DLD1 (cell line): ENCODE measurements around the gene LSM10.

ENCODE experiments used
- in situ Hi-C: cut with HindIII; loops from 2 replicates; pipeline ENCODE4 v1.10.0; 2017; ENCODE audit warnings: low sequenced_read_pairs

The LSM10 gene

GRCh38 chr1:36411674-36412648, 14.3 kb upstream of the LSM10 start:
- in situ Hi-C loops: no loop called here

- in situ Hi-C loops: no loop called here
Observed at GRCh38 chr1:36408479-36408878, 10.8 kb upstream of the LSM10 start.

GRCh38 chr1:36406440-36406839, 8.7 kb upstream of the LSM10 start:
- in situ Hi-C loops: no loop called here

GRCh38 chr1:36402504-36402890, 4.8 kb upstream of the LSM10 start:
- in situ Hi-C loops: no loop called here

- in situ Hi-C loops: no loop called here
Observed at GRCh38 chr1:36401602-36402503, 4.1 kb upstream of the LSM10 start.

GRCh38 chr1:36400825-36401601, 3.3 kb upstream of the LSM10 start:
- in situ Hi-C loops: no loop called here

GRCh38 chr1:36400514-36400824, 2.8 kb upstream of the LSM10 start:
- in situ Hi-C loops: no loop called here

GRCh38 chr1:36398370-36398977, 766 bp upstream of the LSM10 start:
- in situ Hi-C loops: no loop called here

GRCh38 chr1:36397083-36397377, 678 bp downstream of the LSM10 start:
- in situ Hi-C loops: no loop called here

- in situ Hi-C loops: no loop called here
Observed at GRCh38 chr1:36396359-36396758, 1.3 kb downstream of the LSM10 start.

GRCh38 chr1:36393686-36394085, 4.0 kb downstream of the LSM10 start:
- in situ Hi-C loops: no loop called here

GRCh38 chr1:36392836-36393235, 4.9 kb downstream of the LSM10 start:
- in situ Hi-C loops: no loop called here

- in situ Hi-C loops: no loop called here
Observed at GRCh38 chr1:36391271-36391670, 6.4 kb downstream of the LSM10 start.

- in situ Hi-C loops: no loop called here
Observed at GRCh38 chr1:36390411-36390810, 7.3 kb downstream of the LSM10 start.

GRCh38 chr1:36389999-36390398, 7.7 kb downstream of the LSM10 start:
- in situ Hi-C loops: no loop called here

- in situ Hi-C loops: no loop called here
Observed at GRCh38 chr1:36389261-36389660, 8.4 kb downstream of the LSM10 start.

GRCh38 chr1:36387141-36387949, 10.4 kb downstream of the LSM10 start:
- in situ Hi-C loops: no loop called here

GRCh38 chr1:36386265-36387140, 11.2 kb downstream of the LSM10 start:
- in situ Hi-C loops: no loop called here
